ENCODE measurements around the gene TRIM24. TPM values are rescaled to one million over a fixed set of nuclear protein-coding genes. Genes with fewer than 3 reads are reported as not detected.

TRIM24 gene
- total and polyA plus RNA-seq, 2 of the 13 experiments (the other 11 are each of a cell fraction or from before 2014, with no cell fraction given): 100 to 106 TPM

DNA sequence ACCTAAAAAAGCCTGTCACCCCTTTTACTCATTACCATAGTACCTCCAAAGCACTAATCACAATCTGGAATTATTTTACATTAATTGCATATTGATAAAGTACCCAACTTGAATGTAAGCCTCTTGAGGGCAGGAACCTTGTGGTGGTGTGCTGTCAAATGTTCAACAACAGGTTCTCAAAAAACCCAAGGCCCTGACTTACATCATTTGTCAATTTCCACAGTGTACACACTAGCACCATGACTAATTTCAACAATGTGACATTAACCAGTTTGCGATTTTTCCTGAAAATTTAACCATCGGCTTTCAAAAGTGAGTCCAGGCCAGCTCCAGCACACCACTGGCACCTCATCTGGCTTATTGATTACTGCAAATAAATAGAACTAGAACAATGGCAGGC, 153.6 kb downstream of the TRIM24 start (continued):
- TF ChIP-seq RORA (CRISPR knock-in tag; IDR thresholded peaks at IDR 0.05): no peak
- no peak for TF ChIP-seq ZNF274 (CRISPR knock-in tag; IDR thresholded peaks at IDR 0.05)
- no peak for TF ChIP-seq ZZZ3 (CRISPR knock-in tag; IDR thresholded peaks at IDR 0.05; ENCODE audit: borderline replicate concordance)
- peak; percentile 76 for TF ChIP-seq BCL6 (CRISPR knock-in tag; IDR thresholded peaks at IDR 0.05)
- TF ChIP-seq FOXA3 (CRISPR knock-in tag; IDR thresholded peaks at IDR 0.05): peak; percentile 37
- no peak for TF ChIP-seq ZNF776 (CRISPR knock-in tag; IDR thresholded peaks at IDR 0.05)
- TF ChIP-seq CHD2 (IDR thresholded peaks at IDR 0.05; ENCODE audit: low read depth, low read length): no peak
- no peak for TF ChIP-seq SIN3B (IDR thresholded peaks at IDR 0.05; ENCODE audit: low read length)
- TF ChIP-seq ZNF121 (CRISPR knock-in tag; IDR thresholded peaks at IDR 0.05): no peak
- TF ChIP-seq, protein P1, sequence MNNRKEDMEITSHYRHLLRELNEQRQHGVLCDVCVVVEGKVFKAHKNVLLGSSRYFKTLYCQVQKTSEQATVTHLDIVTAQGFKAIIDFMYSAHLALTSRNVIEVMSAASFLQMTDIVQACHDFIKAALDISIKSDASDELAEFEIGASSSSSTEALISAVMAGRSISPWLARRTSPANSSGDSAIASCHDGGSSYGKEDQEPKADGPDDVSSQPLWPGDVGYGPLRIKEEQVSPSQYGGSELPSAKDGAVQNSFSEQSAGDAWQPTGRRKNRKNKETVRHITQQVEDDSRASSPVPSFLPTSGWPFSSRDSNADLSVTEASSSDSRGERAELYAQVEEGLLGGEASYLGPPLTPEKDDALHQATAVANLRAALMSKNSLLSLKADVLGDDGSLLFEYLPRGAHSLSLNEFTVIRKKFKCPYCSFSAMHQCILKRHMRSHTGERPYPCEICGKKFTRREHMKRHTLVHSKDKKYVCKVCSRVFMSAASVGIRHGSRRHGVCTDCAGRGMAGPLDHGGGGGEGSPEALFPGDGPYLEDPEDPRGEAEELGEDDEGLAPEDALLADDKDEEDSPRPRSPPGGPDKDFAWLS (CRISPR knock-in tag; IDR thresholded peaks at IDR 0.05; ENCODE audit: borderline replicate concordance): no peak
- TF ChIP-seq ZNF597 (CRISPR knock-in tag; IDR thresholded peaks at IDR 0.05): no peak
- no peak for TF ChIP-seq ZNF225 (CRISPR knock-in tag; IDR thresholded peaks at IDR 0.05)
- no peak for TF ChIP-seq ZNF138 (CRISPR knock-in tag; IDR thresholded peaks at IDR 0.05; ENCODE audit: low read depth)
- TF ChIP-seq ZNF691 (CRISPR knock-in tag; IDR thresholded peaks at IDR 0.05; ENCODE audit: borderline replicate concordance, low read depth): no peak
- TF ChIP-seq, protein P2, sequence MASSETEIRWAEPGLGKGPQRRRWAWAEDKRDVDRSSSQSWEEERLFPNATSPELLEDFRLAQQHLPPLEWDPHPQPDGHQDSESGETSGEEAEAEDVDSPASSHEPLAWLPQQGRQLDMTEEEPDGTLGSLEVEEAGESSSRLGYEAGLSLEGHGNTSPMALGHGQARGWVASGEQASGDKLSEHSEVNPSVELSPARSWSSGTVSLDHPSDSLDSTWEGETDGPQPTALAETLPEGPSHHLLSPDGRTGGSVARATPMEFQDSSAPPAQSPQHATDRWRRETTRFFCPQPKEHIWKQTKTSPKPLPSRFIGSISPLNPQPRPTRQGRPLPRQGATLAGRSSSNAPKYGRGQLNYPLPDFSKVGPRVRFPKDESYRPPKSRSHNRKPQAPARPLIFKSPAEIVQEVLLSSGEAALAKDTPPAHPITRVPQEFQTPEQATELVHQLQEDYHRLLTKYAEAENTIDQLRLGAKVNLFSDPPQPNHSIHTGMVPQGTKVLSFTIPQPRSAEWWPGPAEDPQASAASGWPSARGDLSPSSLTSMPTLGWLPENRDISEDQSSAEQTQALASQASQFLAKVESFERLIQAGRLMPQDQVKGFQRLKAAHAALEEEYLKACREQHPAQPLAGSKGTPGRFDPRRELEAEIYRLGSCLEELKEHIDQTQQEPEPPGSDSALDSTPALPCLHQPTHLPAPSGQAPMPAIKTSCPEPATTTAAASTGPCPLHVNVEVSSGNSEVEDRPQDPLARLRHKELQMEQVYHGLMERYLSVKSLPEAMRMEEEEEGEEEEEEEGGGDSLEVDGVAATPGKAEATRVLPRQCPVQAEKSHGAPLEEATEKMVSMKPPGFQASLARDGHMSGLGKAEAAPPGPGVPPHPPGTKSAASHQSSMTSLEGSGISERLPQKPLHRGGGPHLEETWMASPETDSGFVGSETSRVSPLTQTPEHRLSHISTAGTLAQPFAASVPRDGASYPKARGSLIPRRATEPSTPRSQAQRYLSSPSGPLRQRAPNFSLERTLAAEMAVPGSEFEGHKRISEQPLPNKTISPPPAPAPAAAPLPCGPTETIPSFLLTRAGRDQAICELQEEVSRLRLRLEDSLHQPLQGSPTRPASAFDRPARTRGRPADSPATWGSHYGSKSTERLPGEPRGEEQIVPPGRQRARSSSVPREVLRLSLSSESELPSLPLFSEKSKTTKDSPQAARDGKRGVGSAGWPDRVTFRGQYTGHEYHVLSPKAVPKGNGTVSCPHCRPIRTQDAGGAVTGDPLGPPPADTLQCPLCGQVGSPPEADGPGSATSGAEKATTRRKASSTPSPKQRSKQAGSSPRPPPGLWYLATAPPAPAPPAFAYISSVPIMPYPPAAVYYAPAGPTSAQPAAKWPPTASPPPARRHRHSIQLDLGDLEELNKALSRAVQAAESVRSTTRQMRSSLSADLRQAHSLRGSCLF (CRISPR knock-in tag; IDR thresholded peaks at IDR 0.05; ENCODE audit: borderline replicate concordance): no peak
- no peak for TF ChIP-seq IRX3 (CRISPR knock-in tag; IDR thresholded peaks at IDR 0.05; ENCODE audit: borderline replicate concordance, low read depth)
- TF ChIP-seq, protein P3, sequence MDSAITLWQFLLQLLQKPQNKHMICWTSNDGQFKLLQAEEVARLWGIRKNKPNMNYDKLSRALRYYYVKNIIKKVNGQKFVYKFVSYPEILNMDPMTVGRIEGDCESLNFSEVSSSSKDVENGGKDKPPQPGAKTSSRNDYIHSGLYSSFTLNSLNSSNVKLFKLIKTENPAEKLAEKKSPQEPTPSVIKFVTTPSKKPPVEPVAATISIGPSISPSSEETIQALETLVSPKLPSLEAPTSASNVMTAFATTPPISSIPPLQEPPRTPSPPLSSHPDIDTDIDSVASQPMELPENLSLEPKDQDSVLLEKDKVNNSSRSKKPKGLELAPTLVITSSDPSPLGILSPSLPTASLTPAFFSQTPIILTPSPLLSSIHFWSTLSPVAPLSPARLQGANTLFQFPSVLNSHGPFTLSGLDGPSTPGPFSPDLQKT (CRISPR knock-in tag; IDR thresholded peaks at IDR 0.05; ENCODE audit: borderline replicate concordance): no peak
- no peak for TF ChIP-seq HNRNPL (IDR thresholded peaks at IDR 0.05; ENCODE audit: low read depth, low read length)
- no peak for TF ChIP-seq ZNF292 (CRISPR knock-in tag; IDR thresholded peaks at IDR 0.05; ENCODE audit: borderline replicate concordance, low read depth)
- TF ChIP-seq ETV6 (CRISPR knock-in tag; conservative IDR thresholded peaks at IDR 0.05): no peak
